Measurements from ENCODE around the gene BCL10.

- TF ChIP-seq ASH2L (IDR thresholded peaks at IDR 0.05; ENCODE audit: low read length) (no peak), POLR2AphosphoS5 (IDR thresholded peaks at IDR 0.05; ENCODE audit: low read depth, low read length) (no peak), POU5F1 (IDR thresholded peaks at IDR 0.05; ENCODE audit: low read depth, low read length) (no peak), CHD2 (IDR thresholded peaks at IDR 0.05; ENCODE audit: low read length) (no peak), CTCF (IDR thresholded peaks at IDR 0.05; ENCODE audit: control extremely low read depth in 1 of 3, insufficient read depth in 1 of 3, low read depth in 1 of 3, low read length in 3 of 3) (no peak)
These were observed 41.1 kb upstream of the BCL10 start for GRCh38 chr1:85317560-85317959.

All from H1 (cell line).